PC-3 (cell line): ENCODE data around the gene SCYL1.

ENCODE experiments used
- CTCF ChIP-seq: fragments of 300-600 bp; sonication (generic); conservative IDR thresholded peaks from 2 replicates; pipeline ENCODE4 v1.5.1; 2017; ENCODE audit warnings: antibody characterized with exemption, low read depth, mild to moderate bottlenecking, low read length
- EZH2 ChIP-seq: fragments of 300-600 bp; sonication (generic); IDR thresholded peaks from one replicate; pipeline ENCODE4 v1.6.1; 2017; ENCODE audit warnings: antibody characterized with exemption, mild to moderate bottlenecking, low read length; ENCODE audit not compliant: unreplicated experiment
- EZH2phosphoT487 ChIP-seq: fragments of 300-600 bp; sonication (generic); IDR thresholded peaks from 2 replicates; pipeline ENCODE4 v1.6.1; 2018; ENCODE audit warnings: mild to moderate bottlenecking, antibody characterized with exemption, low read length, borderline replicate concordance

GRCh38 chr11:65585396-65586246, 60.7 kb downstream of the SCYL1 start:
- TF ChIP-seq CTCF, result no peak
- TF ChIP-seq EZH2, result no peak
- TF ChIP-seq EZH2phosphoT487, result no peak
